GM18861 (cell line): ENCODE results near the gene PPM1B.
"Not testable (repeated sequence)": the region's sequence is repeated elsewhere in the genome, so short reads cannot be mapped to it uniquely, and the experiment has no call there.

ENCODE experiments used
- ATAC-seq: cut with Tn5 transposase; IDR thresholded peaks from one replicate; pipeline ENCODE4 v1.9.1; 2021; ENCODE audit not compliant: unreplicated experiment

The PPM1B gene

DNA sequence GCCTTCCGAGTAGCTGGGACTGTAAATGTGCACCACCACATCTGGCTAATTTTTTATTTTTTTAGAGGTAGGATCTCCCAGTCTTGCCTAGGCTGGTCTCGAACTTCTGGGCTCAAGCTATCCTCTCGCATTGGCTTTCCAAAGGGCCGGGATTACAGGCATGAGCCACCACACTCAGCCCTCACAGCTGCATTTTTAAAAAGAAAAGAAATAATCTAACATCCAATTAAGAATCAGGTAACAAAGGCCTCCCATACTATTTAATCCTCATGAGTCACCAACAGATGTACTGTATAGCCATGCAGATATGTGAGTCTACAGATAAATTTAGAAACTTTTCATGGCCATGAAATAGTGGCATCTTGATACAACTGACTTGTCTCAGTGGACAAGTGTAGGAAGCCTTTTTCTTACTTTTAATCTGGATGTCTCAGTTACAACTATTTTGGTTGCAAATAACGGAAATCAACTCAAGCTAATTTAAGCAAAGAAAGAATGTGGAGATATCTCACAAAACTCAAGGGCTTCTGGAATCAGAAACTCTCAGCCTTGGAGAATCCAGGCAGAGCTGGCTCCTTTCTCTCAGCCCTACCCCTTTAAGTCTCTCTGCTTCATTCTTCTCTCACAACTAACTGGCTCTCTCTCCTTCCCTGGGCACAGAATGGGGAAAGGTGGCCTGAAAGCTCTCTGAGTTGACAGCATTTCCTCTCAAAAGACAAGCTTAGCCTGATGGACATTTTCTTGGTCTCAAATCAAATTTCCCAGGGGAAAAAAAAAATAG, 12.8 kb upstream of the PPM1B start:
- no peak for ATAC-seq

DNA sequence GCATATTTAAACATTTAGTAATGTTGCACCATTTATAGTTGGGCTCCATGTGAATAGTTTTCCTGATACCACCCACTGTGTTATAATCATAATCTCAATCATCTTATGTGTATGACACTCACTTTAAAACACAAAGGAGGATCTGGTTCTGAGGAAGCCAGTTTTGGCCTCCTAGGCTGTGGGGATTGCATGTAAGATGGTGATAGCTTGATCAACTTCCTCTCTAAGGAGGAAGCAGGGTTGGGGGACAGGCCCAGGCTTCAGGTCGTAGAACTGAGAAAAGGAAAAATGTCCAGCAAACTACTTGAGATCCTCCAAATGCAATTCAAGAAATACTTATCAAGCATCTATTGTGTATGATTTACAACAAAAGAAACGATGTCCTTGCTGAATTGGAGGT, 4.9 kb upstream of the PPM1B start:
- no peak for ATAC-seq

GRCh38 chr2:44164617-44165016, 4.1 kb upstream of the PPM1B start:
- no peak for ATAC-seq

DNA sequence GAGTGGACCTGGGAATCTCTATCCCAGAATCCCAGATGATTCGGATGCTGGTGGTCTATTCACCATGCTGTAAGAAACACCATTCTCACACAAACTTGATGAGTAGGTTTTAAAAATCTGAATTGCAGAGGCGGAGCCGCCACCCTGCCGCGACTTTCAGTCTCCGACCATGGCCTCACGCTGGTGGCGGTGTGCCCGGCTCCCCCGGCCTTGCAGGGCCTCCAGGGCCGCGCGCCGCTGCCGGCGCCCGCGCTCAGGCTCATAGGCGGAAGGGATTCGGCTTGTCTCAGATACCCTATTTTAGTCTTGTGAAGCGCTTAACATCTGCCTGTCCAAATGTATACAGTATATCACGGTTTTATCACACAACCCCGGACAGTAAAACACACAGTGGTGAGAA, 2.6 kb upstream of the PPM1B start:
- no peak for ATAC-seq

DNA sequence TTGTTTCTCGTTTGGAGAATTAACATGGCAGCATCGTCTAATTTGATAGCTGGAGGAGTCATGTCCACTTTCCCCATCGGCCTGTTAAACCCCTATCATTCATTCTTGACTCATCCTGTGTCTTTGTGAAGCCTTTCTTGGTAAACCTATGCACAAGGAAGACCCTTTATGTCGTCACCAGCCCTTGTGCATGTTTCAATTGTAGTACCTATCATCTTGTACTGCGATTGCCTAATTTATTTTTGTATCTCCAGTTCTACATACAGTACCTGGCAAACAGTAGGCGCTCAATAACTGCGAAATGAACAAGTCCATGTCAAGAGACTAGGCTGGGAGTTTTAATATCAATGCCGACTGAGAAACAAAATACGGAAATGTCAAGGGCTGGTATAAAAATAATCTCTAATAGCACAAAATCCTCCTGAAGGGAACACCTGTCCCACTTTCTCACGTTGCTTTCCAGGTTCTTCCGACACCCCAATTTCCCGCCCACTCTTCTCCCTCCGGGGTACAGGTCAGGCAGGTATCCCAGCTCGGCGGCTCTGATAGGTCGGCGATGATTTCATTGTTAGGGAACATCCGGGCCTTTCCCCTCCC, 1.3 kb upstream of the PPM1B start:
- ATAC-seq, result no peak

GRCh38 chr2:44167908-44168680, 581 bp upstream of the PPM1B start:
- peak; percentile 75 for ATAC-seq

- no peak for ATAC-seq
These were observed 652 bp downstream of the PPM1B start for GRCh38 chr2:44169155-44169898.

GRCh38 chr2:44170311-44170717, 1.6 kb downstream of the PPM1B start:
- ATAC-seq, result no peak

- ATAC-seq, result no peak
These were observed 2.3 kb downstream of the PPM1B start for GRCh38 chr2:44171018-44171417.

DNA sequence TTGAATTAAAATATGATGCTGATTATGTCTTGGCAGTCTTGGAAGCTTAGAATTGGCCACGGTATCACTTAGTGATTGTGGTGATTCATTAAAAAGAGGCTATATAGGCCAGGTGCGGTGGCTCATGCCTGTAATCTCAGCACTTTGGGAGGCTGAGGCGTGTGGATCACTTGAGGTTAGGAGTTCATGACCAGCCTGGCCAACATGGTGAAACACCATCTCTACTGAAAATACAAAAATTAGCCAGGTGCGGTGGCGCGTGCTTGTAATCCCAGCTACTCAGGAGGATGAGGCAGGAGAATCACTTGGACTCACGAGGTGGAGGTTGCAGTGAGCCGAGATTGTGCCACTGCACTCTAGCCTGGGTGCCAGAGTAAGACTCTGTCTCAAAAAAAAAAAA, 2.8 kb downstream of the PPM1B start:
- ATAC-seq, result not testable (repeated sequence)

DNA sequence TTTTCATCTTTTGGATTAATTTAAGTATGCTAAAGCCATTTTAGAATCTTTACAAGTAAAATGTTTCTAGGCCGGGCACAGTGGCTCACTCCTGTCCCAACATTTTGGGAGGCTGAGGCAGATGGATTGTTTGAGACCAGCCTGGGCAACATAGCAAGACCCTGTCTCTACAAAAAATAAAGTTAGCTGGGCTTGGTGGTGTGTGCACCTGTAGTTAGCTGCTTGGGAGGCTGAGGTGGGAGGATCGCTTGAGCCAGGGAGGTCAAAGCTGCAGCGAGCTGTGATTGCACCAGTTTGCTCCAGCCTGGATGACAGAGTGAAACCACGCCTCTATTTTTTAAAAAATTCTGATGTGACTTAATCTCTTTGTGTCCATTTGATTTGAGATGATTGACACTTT, 3.9 kb downstream of the PPM1B start:
- no peak for ATAC-seq

- ATAC-seq, result no peak
These were observed 10.3 kb downstream of the PPM1B start for GRCh38 chr2:44178950-44179349.

GRCh38 chr2:44181648-44182047, 13.0 kb downstream of the PPM1B start:
- ATAC-seq, result no peak

DNA sequence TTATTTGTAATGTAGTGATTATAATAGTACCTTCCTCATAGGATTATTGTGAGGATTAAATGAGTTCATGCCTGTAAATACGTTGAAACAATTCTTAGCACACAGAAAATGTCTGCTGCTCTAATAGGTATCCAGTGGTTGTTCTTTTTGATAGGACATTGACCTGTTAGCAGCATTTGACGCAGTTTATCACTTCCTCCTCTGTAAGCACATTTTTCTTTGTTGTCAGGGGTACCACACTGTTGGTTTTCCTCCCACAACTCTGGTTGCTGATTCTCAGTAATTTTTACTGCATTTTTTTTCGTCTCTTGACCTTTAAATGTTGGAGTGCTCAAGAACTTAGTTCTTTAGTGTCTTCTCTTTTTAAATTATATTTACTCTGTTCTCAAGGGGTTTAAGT, 15.4 kb downstream of the PPM1B start:
- ATAC-seq, result no peak

DNA sequence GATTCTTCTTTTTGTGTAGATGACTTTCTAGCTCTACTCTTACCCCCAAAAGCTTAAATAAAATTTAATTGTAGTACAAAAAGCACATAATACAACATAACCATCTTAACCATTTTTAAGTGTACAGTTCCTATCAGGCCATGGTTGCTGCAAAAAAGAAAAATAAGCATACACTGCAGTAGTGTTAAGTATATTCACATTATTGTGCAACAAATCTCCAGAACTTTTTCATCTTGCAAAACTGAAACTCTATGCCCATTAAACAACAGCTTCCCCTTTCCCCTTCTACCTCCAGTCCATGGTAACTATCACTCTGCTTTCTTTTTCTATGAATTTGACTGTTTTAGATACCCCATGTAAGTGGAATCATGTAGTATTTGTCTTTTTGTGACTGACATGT, 18.1 kb downstream of the PPM1B start:
- no peak for ATAC-seq

GRCh38 chr2:44187251-44187650, 18.6 kb downstream of the PPM1B start:
- no peak for ATAC-seq

GRCh38 chr2:44188696-44189095, 20.0 kb downstream of the PPM1B start:
- no peak for ATAC-seq

- ATAC-seq, result no peak
These were observed 20.4 kb downstream of the PPM1B start for GRCh38 chr2:44189104-44189503.

GRCh38 chr2:44190526-44190925, 21.9 kb downstream of the PPM1B start:
- ATAC-seq, result no peak

GRCh38 chr2:44191739-44192138, 23.1 kb downstream of the PPM1B start:
- ATAC-seq, result peak; percentile 83

GRCh38 chr2:44192646-44193045, 24.0 kb downstream of the PPM1B start:
- no peak for ATAC-seq
